ENCODE results near the gene ESPN.

GRCh38 chr1:6397844-6398441 is 26.6 kb upstream of the ESPN start:
- TF ChIP-seq CTCF (IDR thresholded peaks at IDR 0.05; ENCODE audit: low read depth, low read length) = no peak
- TF ChIP-seq POLR2A (IDR thresholded peaks at IDR 0.05; ENCODE audit: extremely low read depth, insufficient read length) = no peak
- no peak for TF ChIP-seq MAX (IDR thresholded peaks at IDR 0.05; ENCODE audit: low read depth, low read length)
- TF ChIP-seq MYC (IDR thresholded peaks at IDR 0.05; ENCODE audit: low read depth, low read length) = no peak
